Natural killer cell treated with Interleukin-12 subunit alpha and Interleukin-12 subunit beta and Interleukin-15 and Interleukin-18, amount 100 ng/mL, for 72 hours (primary cell): ENCODE results near the gene PCNX4. TPM values are rescaled to one million over a fixed set of nuclear protein-coding genes. Genes with fewer than 3 reads are reported as not detected.
A peak's percentile ranks its signal among the peaks of the same experiment; 100 is the strongest.

Experiments
- ATAC-seq, 2 donors: fragments of 150-1000 bp; cut with Tn5 transposase in 1 of 2; sonication (Bioruptor Pico), chemical (Tn5 transposase) in 1 of 2; 2 replicates each; pipeline ENCODE4 v1.10.0; 2021
- DNase-seq: peaks from one replicate; pipeline ENCODE4 v3.0.0; 2022; ENCODE audit warnings: low spot score
- H3K27ac Mint-ChIP-seq, 2 donors: 1 replicate in 1 of 2; 2 replicates in 1 of 2; pipeline ENCODE4 v1.8.0; 2022; ENCODE audit warnings: mixed read lengths in 2 of 2, mild to moderate bottlenecking in 1 of 2, moderate library complexity in 1 of 2
- H3K27me3 Mint-ChIP-seq, 2 donors: 1 replicate in 1 of 2; 2 replicates in 1 of 2; pipeline ENCODE4 v1.8.0; 2022; ENCODE audit warnings: mixed read lengths in 2 of 2
- H3K36me3 Mint-ChIP-seq: one replicate; pipeline ENCODE4 v1.8.0; 2022; ENCODE audit warnings: mixed read lengths
- H3K4me1 Mint-ChIP-seq, 2 donors: 1 replicate in 1 of 2; 2 replicates in 1 of 2; pipeline ENCODE4 v1.8.0; 2022; ENCODE audit warnings: low read depth in 2 of 2, mixed read lengths in 2 of 2, mild to moderate bottlenecking in 1 of 2
- H3K4me3 Mint-ChIP-seq: one replicate; pipeline ENCODE4 v1.8.0; 2022; ENCODE audit warnings: mixed read lengths
- H3K9me3 Mint-ChIP-seq: 2 replicates; pipeline ENCODE4 v1.8.0; 2022; ENCODE audit warnings: mixed read lengths
- total RNA-seq, 2 donors: library from RNA; stranded (reverse); gene quantifications; one replicate each; pipeline ENCODE4 v1.2.3, GENCODE V29; 2022

The PCNX4 gene
- total RNA-seq, 2 donors from 2014 or later: 58.8 to 76.3 TPM

GRCh38 chr14:60212503-60213371, 121.0 kb downstream of the PCNX4 start:
- peaks cover 22 to 37% of the 10 kb centered on the region in 2 donors for H3K27me3 Mint-ChIP-seq
- ATAC-seq: no peak
- DNase-seq: no peak
- peaks cover 4% of the 10 kb centered on the region for H3K9me3 Mint-ChIP-seq
- H3K4me1 Mint-ChIP-seq: no peaks in the 10 kb centered on the region
- H3K36me3 Mint-ChIP-seq: no peaks in the 10 kb centered on the region
- no peak overlapping the region for H3K27ac Mint-ChIP-seq
- no peak overlapping the region for H3K4me3 Mint-ChIP-seq

GRCh38 chr14:60214003-60214402, 122.3 kb downstream of the PCNX4 start:
- DNase-seq (no peak), ATAC-seq (no peak)
- Mint-ChIP-seq H3K9me3 (peaks cover 4% of the 10 kb centered on the region), H3K27ac (no peak overlapping the region), H3K36me3 (no peaks in the 10 kb centered on the region), H3K27me3 (peaks cover 19 to 36% of the 10 kb centered on the region in 2 donors), H3K4me3 (no peak overlapping the region), H3K4me1 (no peaks in the 10 kb centered on the region)

GRCh38 chr14:60214415-60215126, 122.8 kb downstream of the PCNX4 start:
- H3K9me3 Mint-ChIP-seq: no peaks in the 10 kb centered on the region
- no peak overlapping the region for H3K27ac Mint-ChIP-seq
- H3K36me3 Mint-ChIP-seq: no peaks in the 10 kb centered on the region
- ATAC-seq (no peak), DNase-seq (no peak)
- H3K27me3 Mint-ChIP-seq: peaks cover 13 to 30% of the 10 kb centered on the region in 2 donors
- no peak overlapping the region for H3K4me3 Mint-ChIP-seq
- H3K4me1 Mint-ChIP-seq: no peaks in the 10 kb centered on the region

GRCh38 chr14:60215127-60215444, 123.4 kb downstream of the PCNX4 start:
- no peaks in the 10 kb centered on the region for H3K36me3 Mint-ChIP-seq
- H3K4me3 Mint-ChIP-seq: no peak overlapping the region
- H3K27me3 Mint-ChIP-seq: peaks cover 12 to 25% of the 10 kb centered on the region in 2 donors
- ATAC-seq: no peak
- no peak for DNase-seq
- H3K27ac Mint-ChIP-seq: no peak overlapping the region
- no peaks in the 10 kb centered on the region for H3K4me1 Mint-ChIP-seq
- H3K9me3 Mint-ChIP-seq: no peaks in the 10 kb centered on the region

GRCh38 chr14:60215520-60216420, 124.0 kb downstream of the PCNX4 start:
- ATAC-seq (no peak), DNase-seq (no peak)
- H3K36me3 Mint-ChIP-seq: no peaks in the 10 kb centered on the region
- H3K27me3 Mint-ChIP-seq: peaks cover 12 to 23% of the 10 kb centered on the region in 2 donors
- H3K4me3 Mint-ChIP-seq: no peak overlapping the region
- H3K4me1 Mint-ChIP-seq: no peaks in the 10 kb centered on the region
- H3K27ac Mint-ChIP-seq: no peak overlapping the region
- no peaks in the 10 kb centered on the region for H3K9me3 Mint-ChIP-seq

DNA sequence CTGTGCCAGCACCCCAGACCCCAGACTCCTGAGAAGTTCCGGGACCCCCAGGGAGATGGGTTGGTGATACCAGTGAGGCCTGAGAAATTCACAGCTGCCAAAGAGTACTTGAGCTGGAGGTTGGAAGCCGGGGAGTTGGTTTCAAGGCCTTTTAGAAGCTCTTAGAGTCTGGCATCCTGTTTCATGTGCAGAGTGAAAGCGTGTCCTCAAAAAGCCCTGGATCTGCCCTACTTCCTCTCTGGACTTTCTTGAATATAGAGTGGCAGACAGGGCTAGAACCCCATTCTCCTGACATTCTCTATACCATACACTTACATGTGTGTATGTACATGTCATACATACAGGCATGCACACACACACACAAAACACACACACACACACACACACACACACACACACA, 126.0 kb downstream of the PCNX4 start:
- Mint-ChIP-seq H3K4me3 (no peak overlapping the region), H3K27ac (no peak overlapping the region), H3K27me3 (peaks cover 8 to 16% of the 10 kb centered on the region in 2 donors), H3K9me3 (no peaks in the 10 kb centered on the region), H3K4me1 (peaks cover 0 to 3% of the 10 kb centered on the region in 2 donors), H3K36me3 (no peaks in the 10 kb centered on the region)
- no peak for DNase-seq
- peak in 1 of 2 donors; percentile 6 for ATAC-seq

Other genes with a start within 250 kb of the PCNX4 start
- not detected for gene RTN1, start 221.1 kb upstream of the PCNX4 start, total RNA-seq
- gene LRRC9, start 171.8 kb upstream of the PCNX4 start, total RNA-seq: not detected
- 100 to 1,000 TPM in 1 of 2 donors, 10 to 100 TPM in 1; 59.0 to 105 TPM for gene DHRS7, start 73.5 kb downstream of the PCNX4 start, total RNA-seq
- 10 to 100 TPM; 42.6 to 72.3 TPM for gene PPM1A, start 157.3 kb downstream of the PCNX4 start, total RNA-seq